Cerebellar nuclear complex (tissue), 1 donor: ENCODE data around the gene NPAS3.

Source experiments
- DNase-seq, 2 experiments: peaks; one replicate each; lab custom pipeline; 2025; lab: John Stamatoyannopoulos, UW

The NPAS3 gene

DNA sequence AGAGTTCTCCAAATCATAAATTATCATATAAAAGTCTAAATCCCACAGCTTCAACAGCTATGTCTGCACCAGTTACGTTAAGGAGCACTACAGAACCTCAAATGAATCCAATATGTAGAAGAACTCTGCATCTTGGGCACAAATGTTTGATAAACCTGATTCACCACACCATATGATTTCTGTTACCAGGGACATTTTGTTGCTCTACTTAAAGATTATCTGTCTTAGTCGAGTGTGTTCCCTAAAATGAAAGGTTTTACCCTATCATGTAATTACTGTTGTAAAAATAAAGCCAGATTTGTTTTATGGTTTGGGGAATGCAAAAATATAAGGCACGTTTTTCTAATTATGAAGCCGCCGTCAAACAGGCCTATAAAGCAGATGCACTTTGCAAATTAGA, 649.1 kb downstream of the NPAS3 start:
- DNase-seq, result no peak

DNA sequence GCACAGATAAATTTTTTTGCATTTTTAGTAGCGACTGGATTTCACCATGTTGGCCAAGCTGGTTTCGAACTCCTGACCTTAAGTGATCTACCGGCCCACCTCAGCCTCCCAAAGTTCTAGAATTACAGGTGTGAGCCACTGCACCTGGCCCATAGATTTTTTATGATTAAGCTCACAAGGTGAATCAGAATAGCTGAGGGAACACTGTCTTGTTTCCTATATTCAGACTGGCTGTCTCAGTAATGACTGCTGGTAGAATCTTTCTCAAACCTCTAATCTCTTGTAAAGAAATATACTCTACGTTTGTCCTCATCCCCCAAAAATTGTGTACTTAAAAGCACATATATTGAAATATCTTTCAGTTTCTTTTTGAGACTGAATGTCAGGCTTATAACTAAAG, 650.1 kb downstream of the NPAS3 start:
- DNase-seq, result no peak

DNA sequence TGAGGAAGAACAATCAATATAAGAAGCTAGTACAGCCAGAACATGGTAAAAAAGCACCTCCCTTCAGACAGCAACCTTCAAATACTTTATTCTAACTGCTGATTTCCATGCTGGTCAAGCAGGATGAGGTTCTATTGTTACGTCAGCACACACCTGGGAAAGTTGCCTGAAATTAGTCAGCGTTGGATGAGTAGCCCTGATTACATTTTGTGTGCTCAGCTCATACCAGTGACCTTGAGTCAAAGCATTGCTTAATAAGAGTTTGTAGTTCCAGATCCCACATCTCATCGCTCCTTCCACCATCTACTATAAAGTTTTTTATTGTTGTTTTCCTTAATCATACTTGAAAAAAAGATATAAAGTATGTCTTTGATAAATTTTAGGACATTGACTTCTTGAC, 650.7 kb downstream of the NPAS3 start:
- no peak for DNase-seq

DNA sequence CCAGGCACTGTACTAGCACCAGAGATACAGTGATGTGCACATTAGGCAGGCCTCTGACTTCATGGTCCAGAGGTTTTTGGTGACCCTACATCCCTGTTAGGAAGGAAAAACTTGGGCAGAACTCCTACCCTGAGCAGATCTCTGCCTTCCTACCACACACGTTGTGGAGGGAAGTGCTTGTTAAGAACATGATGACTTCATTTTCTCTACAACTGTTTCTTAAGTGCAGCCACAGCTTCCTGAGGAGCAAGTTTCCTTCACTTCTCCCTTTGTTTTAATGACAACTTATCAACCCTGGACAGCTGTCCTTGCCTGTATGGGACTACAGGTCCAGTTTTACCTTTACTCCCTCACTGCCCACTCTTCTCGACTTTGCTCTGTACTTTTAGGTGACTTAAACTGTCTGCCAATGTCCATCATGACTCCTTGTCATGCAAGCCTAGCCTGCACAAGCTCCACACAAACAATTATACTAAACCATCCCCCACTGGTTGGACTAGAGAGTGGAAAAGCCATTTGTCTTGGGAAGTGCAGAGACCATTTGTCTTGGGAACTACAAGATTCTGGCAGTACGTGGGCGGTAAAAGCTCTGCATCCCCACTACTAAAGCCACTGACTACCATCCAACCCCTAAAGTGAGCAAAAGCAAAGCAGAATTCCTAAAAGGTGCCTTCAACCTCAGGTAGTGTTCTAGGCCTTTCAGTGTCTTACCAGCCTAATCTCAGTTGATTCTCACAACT, 652.4 kb downstream of the NPAS3 start:
- no peak for DNase-seq

DNA sequence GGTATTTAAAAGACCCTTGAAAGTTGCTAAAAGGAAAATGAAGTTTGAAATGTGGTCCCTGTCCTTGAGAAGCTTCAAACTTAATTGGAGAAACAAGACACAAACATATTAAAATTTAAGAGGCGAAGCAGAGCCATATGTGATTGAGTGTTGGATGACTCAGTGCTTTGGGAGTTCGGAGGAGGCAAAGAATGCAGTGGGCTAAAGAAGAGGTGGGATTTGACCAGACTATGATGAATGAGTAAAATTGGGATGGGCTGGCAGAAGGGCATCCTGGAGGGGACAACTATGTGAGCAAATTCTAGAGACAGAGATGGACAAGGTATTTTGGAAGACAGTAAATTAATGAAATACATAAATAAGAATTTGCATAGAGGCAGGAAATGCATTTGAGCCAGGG, 653.6 kb downstream of the NPAS3 start:
- no peak for DNase-seq

DNA sequence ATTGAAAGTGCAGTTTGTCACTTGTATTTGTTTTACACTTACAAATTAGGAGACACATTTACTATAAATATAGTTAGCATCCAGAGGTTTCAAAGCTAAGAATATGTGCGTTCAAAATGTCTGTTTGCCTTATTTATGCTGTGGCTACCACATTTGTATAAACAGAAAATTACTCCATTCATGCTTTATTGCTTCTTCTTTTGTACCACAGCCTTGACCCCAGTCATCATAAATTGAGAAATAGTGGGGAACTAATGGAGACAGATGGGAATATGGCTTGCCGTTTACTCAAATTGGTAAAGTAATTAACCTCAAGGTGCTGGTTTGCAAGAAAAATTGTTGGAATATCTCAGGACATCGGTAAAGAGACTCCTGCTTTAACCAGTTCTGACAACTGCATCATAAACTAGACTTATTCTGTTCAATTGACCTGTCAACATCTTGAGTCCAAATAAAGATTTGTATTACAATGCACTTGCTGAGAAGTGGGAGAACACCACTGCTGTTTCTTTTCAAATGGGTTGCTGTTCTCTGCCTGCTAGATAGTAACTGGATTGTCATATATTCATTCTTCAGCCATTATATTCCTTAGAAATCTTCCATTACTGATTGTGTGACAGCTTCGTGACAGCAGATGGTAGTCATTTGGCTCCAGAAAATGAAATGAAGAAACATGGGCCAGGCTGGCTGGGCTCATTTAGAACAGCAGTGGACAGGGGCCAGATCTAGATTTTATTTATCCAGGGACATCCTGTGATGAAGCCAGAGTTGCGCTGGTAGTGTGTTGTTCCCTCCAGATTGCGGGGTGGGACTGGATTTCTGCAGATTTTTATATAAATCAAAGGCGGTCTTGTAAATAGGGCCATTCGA, 657.8 kb downstream of the NPAS3 start:
- DNase-seq, result no peak

DNA sequence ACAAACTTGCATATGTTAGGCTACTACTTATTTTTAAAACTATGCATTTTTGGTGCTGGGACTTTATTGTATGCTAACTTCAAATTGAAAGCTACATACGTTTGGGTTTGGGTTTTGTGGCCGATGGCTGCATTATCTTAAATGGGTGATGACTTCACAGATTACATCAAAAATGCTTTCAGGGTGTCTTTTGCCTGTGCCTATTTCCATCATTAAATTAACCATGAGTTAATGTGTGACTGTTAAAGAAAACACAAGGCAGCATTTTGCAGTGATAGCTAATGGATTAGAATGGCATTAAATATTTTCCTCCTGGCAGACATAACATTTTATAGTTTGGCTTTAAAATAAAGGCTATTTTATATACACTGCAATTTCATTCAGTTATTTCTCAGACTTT, 659.9 kb downstream of the NPAS3 start:
- no peak for DNase-seq

DNA sequence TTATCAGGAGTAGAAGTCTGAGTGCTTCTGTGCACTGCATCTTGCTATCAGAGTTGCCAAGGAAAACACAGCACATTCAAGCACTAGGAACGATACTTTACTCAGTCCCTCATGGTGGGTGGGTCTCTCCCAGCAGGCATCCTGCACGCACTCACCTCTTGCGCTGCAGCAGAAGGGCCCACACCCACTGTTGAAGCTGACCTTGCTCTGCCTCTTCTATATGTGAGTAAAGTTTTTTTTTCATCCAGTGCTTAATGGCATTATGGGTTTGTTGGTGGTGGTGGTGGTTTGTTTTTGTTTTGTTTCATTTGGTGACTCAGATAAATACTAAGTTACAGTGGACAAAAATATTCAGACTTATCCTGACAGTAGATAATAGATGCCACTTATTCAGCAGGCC, 663.7 kb downstream of the NPAS3 start:
- no peak for DNase-seq

DNA sequence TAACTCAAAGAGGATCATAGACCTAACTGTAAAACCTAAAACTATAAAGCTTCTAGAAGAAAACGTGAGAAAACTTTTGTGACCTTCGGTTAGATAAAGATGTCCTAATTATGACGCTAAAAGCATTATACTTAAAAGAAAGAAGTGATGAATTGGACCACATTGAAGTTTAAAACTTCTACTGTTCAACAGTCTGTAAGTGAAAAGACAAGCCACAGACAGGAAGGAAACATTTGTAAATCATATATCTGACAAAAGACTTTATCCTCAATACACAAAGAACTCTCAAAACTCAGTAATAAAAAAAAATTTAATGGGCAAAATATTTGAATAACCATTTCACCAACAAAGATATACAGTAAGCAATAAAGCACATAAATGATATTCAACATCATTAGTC, 667.9 kb downstream of the NPAS3 start:
- no peak for DNase-seq

DNA sequence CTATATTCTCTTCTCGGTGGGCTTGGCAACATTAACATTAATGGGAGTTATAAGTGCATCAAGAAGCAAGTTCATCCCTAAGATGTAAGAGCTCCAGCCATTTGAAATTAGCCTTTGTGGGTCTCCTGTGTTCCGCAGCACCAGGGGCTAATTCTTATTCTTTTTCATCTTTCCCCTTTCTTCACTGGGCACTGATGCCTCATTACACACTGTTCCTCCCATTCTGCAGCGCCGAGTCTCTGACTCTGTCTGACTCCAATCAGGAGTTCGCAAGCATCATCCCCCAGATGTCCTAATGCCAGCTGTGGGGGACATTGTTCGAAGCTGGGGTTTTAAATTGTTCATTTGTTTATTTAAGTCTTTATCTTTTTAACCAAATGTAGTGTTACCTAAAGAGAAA, 670.9 kb downstream of the NPAS3 start:
- DNase-seq, result no peak

DNA sequence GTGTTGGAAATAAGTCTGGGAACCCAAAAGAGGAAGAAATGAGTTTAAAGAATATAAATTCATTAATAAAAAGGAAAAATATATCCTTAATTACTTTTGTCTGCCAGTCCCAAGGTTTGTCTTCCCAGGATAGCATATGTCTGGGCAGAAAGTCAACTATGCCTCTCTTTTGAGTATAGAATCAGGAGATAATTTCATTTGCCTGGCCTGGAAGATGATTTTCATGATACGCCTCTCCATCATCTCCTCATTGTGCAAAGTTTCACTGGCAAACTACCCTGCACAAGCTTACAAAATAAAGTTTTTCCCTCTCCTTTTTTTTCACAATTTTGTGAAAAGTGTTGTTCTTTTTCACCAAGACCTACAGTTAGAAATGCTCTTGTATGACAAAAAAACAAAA, 671.4 kb downstream of the NPAS3 start:
- DNase-seq, result no peak

DNA sequence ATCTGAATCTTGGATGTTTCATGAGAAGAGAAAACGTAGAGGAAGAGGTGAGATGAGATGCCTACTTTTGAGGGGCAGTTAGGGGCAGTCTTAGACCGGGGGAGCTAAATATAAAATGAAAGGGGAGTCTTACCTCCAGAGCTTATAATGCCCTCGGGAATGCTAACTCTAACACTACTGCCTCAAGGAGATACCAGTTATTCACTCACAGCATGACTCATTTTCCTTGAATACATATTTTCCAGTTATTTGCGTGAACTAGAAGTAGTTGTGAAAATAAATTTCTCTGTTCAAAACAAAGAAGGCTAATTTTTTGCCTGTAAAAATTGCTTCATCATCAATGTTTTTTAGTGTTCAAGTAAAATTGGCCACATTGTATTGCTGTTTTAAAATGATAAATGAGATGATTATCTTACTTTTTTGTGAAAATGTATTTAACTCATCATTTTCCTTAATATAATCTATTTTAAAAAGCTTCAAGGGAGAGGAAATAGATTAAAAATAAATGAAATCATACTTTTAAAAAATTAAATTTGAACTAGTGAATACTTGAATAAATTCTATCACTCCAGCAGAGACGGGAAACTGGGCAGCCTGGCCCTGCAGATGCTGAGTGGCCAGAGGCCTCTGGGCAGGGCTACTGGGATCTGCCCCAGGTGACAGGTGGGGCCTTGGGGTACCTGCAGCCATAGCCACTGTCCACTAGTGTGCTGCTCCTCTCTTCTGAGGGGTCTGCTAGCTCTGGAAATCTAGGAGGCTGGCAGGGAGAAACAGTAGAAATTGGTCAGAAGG, 672.9 kb downstream of the NPAS3 start:
- no peak for DNase-seq

DNA sequence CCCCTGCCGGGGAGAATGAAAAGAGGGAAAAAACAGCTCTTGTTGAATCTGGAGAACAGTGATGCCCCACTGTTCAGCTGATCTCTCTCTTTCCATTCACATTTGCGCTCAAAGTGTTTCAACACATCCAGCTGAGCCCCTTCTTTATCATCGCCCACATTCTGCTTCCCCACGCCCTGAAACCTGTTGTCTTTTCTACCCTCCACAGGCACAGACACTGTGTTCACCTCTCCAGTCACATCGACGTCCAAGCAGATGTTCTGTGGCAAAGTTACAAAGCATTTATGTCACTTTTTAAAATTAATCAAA, 673.5 kb downstream of the NPAS3 start:
- DNase-seq, result no peak

DNA sequence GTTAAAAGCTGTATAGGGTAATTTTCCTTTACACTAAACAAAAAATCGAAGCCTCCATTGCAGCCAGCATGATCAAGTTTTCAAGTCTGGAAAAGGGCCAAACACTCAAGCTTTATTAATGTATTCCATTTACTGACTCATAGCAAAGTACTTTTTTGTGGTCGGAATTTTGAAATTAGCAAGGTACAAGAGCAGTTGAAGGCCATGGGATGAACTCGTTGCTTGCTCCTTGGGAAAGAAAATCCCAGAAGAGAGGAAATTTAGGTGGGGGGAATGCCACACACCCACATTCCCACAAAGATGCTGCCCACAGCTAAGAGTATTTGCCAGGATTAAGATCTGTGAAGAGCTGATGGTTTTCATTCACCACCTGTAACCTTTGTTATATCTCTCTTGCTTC, 678.5 kb downstream of the NPAS3 start:
- no peak for DNase-seq

DNA sequence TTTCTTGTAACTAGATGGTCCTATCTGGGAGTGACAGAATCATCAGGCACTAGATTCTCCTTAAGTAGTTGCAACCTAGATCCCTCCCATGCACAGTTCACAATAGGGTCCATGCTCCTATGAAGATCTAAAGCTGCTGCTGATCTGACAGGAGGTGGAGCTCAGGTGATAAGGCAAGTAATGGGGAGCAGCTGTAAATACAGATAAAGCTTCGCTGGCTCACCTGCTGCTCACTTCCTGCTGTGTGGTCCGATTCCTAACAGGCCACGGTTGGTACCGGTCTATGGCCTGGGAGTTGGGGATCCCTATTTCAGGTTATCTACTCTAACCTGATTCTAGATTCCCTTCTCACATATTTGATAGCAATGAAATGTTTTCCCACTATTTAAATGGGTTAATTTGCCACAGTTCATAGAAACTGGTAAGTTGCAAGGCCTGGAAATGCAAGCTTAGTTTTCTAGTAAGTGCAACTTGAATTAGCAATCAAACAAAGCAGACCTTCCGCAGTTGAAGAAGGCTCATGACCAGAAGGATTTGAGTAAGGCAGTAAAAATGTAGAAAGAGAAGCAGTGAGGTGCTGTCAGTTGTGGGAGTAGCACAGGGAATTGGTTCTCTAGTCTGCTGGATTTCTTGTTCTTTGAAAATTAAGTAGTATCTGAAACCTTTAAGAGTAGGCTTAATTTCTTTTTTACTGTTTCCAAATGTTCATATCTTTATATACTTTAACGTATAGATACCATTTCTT, 679.9 kb downstream of the NPAS3 start:
- DNase-seq, result no peak

DNA sequence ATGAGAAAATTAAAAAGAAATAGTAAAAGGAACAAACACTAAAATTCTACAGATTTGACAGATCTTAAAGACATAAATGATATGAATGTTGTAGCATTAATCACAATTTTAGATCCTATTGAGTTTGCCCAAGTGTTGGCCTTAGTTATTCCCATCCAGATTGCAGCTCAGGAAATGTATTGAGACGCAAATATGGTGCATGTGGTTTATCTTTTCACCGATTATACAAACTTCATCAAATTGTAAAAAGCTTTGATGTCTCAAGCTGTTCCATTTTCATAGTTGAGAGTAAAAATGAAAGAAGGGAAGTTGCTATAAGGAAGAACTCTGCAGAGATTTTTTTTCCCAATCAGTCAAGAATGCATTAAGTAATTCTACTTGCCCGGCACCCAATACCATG, 683.8 kb downstream of the NPAS3 start:
- no peak for DNase-seq

DNA sequence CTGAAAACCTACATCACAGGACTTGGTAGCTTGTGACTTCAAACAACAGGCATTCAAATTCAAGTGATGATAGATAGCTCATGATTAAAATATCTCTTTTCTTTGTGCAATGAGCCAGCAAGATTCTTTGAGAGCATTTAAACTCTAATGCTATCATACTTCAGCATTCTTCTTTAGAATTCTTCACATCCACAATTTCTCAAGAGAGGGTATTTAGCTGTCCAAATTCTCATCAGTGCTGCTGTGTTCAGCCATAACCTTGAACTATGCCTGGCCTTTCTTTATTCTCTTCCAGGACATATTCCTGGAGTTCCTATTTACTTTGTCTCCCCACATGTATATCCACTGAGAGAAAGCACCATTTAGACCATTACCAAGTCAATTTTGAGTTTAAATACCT, 691.1 kb downstream of the NPAS3 start:
- no peak for DNase-seq

DNA sequence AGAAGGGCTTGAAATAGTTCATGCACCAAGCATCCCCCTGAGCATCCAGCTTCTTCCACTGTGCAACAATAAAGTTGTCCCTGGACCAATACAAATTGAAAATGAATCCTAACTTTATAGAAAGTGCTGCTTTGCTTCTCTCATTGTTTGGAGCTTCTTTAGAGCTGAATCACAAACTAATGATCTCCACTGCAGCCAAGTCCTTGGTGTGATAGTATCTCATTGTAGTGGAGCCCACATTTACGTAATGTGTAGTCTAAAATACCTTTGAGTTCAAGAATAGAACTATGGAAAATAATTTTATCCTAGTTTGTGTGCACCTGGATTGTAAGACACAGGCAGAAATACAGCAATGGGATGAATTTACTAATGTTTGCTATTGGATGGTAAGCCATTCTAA, 692.3 kb downstream of the NPAS3 start:
- no peak for DNase-seq

DNA sequence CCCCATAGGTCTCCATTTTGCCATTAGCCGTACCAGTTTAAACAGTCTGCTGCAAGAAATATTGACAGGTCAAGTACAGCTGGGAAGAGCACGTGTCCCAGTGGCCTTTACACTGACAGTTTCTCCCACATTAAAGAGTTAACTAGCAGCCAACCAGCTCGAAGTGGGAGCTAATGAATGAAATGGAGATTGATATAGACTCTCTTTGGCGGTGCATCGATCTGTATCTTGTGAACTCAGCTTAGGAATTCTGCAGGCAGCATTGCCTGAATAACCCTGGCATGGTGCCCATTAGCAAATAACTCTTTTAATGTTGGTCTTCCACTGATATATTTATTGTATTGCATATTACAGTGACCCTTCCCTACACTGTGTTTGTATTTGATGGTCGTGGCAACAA, 692.8 kb downstream of the NPAS3 start:
- DNase-seq, result no peak

DNA sequence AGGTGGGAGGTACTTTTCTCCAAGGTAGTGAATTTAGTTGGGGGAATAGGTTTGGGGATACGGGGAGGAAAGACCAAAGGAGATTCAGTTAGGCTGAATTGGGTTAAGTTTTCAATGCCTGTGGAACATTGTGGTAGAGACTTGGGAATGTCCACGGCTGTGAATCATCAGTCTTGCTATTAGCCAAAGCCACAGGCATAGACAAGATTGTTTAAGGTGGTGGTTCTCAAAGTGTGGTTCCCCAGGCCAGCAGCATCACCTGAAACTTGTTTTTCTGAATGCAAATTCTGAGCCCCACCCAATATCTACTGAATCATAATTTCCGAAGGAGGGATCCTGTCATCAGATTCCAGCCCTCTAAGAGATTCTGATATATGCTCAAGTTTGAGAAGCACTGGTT, 696.0 kb downstream of the NPAS3 start:
- DNase-seq, result no peak

DNA sequence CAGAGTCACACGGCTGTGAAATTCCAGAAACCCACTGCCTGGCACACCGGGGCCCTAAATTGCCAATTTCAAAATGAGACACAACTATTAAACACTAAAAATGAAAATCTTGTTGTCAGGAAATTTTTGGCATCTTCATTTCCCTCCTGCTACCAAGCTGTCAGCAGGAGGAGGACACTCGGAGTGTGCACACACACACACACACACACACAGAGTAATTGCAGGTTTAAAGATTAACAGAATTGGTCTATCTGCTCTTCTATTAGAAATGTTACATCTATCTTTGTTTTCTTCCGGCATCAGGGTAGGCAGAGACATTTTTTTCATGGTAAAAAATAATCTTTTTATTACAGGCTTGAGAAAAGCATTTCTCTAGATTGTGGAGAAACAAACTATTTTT, 698.0 kb downstream of the NPAS3 start:
- DNase-seq, result no peak

DNA sequence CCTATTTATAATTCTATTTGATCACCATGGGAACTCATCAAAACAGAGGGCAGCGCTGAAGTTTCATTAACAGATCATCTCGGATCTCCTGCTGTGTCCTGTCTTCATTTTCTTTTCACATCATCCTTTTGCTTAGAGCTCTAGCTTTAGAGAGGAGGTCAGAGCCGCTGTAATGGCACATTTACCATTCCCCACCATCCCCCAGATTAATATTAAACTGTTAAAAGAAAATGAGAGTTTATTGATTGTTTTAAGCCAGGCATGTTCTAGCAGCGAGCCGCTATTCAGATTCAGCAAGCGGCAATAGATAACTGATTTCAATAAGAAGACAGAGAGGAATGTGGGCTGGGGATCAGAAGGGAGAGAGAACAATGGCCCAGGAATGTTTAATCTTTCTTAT, 703.4 kb downstream of the NPAS3 start:
- DNase-seq, result no peak
